SJSA1 (cell line): Measurements from ENCODE around the gene ZNF710. TPM values are rescaled to one million over a fixed set of nuclear protein-coding genes. Genes with fewer than 3 reads are reported as not detected.
A peak's percentile ranks its signal among the peaks of the same experiment; 100 is the strongest.

ENCODE experiments used
- DNase-seq, 2 experiments: peaks; one replicate each; pipeline ENCODE4 v3.0.0-alpha.2; 2015 to 2020; ENCODE audit warnings: low spot score in 2 of 2, low read depth in 1 of 2
- H3K27ac ChIP-seq: fragments of 250-450 bp; sonication (Bioruptor Pico); 2 replicates; pipeline ENCODE4 v1.5.1; 2020; ENCODE audit warnings: mild to moderate bottlenecking, moderate library complexity
- H3K27me3 ChIP-seq: fragments of 250-450 bp; sonication (Bioruptor Pico); replicated peaks from 2 replicates; pipeline ENCODE4 v1.5.1; 2020; ENCODE audit warnings: mild to moderate bottlenecking, moderate library complexity
- H3K36me3 ChIP-seq: fragments of 250-450 bp; sonication (Bioruptor Pico); 2 replicates; pipeline ENCODE4 v1.5.1; 2020; ENCODE audit warnings: mild to moderate bottlenecking
- H3K4me1 ChIP-seq: fragments of 250-450 bp; sonication (Bioruptor Pico); replicated peaks from 2 replicates; pipeline ENCODE4 v1.6.1; 2021; ENCODE audit warnings: mild to moderate bottlenecking
- H3K4me3 ChIP-seq: fragments of 250-450 bp; sonication (Bioruptor Pico); 2 replicates; pipeline ENCODE4 v1.5.1; 2020; ENCODE audit warnings: mild to moderate bottlenecking
- H3K9me3 ChIP-seq: fragments of 250-450 bp; sonication (Bioruptor Pico); replicated peaks from 2 replicates; pipeline ENCODE4 v1.5.1; 2020; ENCODE audit warnings: mild to moderate bottlenecking
- total RNA-seq: library from RNA; depleted of rRNA; stranded (reverse); fragments of >200 nt; shearing (Covaris generic); gene quantifications from 2 replicates; pipeline ENCODE4 v1.2.3, GENCODE V29; 2014

Gene ZNF710
- total RNA-seq, 1 experiment from 2014 or later = 7.3 TPM

DNA sequence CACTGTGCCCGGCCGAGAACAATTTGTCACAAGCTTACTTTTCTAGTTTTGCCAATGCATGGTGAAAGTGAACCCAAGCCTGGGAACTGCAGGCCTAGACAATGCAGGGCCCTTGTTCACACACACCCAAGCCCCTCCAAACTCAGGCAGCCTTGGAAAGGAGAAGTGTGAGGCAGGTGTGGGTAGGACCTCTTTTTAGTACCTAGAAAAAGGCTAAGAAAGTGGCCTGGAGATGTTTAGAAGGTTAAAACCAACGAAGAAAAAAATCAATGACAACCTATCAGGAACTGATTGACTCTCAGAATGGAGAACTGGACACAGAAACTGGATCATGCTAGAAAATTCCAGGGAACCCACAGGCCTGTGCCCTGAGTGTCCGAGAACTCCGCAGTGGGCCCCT lies 82.3 kb downstream of the ZNF710 start:
- H3K27ac ChIP-seq = no peak overlapping the region
- DNase-seq = no peak
- H3K4me1 ChIP-seq = no peaks in the 10 kb centered on the region
- H3K36me3 ChIP-seq = peaks cover 16% of the 10 kb centered on the region
- H3K27me3 ChIP-seq = no peaks in the 10 kb centered on the region
- no peak overlapping the region for H3K4me3 ChIP-seq
- no peaks in the 10 kb centered on the region for H3K9me3 ChIP-seq

DNA sequence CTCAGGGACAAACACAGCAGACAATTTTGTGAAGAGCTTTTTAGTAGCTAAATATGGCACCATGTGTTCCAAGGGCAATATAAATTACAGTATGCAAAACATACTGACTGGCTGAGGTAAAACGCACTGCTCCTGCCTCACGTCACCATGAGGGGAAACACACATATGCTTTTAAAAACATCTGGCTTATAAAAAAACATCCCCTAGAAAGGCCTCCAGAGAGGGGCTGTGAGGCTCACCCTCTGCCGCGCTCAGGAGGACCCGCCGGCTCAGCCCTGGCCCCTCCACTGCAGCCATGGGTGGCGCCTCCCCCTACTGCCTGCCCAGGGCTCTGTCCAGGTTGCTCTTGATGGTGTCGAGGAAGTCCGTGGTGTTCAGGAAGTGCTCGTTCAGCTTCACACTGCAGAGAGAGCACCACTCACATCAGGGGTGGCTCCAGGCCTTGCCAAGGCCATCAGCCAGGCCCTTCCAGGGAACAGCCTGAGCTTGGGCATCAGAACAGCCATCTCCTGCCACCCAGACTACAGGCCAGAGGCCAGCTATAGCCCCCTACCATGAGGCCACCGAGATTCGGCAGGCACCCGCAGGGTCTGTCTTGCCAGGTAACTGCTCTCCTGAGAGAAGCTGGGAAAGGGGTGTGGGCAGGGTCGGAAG lies 83.0 kb downstream of the ZNF710 start:
- H3K4me1 ChIP-seq = no peaks in the 10 kb centered on the region

DNA sequence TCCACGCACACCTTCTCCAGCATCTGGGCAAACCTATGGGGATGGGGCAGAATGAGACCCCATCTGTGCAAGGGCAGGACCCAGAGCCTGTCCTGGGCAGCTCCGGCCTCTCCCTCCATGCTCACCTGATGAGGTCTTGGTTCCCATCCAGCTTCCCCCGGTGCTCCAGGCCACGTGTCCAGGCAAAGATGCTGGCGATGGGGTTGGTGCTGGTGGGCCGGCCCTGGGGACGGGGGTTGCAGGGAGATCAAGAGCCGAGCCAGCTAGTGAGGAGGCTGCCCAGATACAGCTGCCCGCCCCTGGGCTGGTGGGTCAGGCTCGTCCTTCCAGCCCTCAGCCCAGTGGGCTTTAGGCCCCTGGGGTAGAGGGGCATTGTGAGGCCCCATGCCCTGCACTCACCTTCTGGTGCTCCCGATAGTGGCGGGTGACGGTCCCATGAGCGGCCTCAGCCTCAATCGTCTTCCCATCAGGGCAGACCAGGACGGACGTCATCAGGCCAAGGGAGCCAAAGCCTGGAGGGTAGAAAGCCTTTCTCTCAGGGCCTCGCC lies 83.8 kb downstream of the ZNF710 start:
- H3K27me3 ChIP-seq = no peaks in the 10 kb centered on the region
- H3K4me3 ChIP-seq = no peak overlapping the region
- H3K27ac ChIP-seq = no peak overlapping the region
- H3K36me3 ChIP-seq = peaks cover 16% of the 10 kb centered on the region
- no peaks in the 10 kb centered on the region for H3K4me1 ChIP-seq
- no peak for DNase-seq
- H3K9me3 ChIP-seq = no peaks in the 10 kb centered on the region

More for the DNA sequence above, 83.0 kb downstream of the ZNF710 start:
- Histone ChIP-seq H3K9me3 (no peaks in the 10 kb centered on the region), H3K27ac (no peak overlapping the region), H3K36me3 (peaks cover 16% of the 10 kb centered on the region), H3K4me3 (no peak overlapping the region), H3K27me3 (no peaks in the 10 kb centered on the region)
- DNase-seq = no peak

DNA sequence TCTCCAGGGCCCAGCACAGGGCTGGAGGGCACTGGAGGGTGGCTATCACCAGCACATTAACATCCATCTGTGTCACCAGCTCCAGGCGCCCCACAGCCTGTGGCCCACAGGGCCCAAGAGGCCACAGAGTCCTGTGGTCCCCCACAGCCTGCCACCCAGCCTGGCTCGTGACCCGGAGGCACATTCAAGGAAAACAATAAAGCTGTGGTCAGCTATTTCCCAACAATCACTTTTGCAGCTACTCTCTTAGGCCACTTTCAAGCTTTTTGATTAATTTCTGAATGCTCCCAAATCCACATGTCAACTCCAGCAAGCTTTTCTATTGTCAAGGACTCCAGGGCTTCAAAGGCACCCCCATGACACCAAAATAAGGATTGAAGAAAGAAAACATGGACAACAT lies 84.4 kb downstream of the ZNF710 start:
- H3K4me3 ChIP-seq = no peak overlapping the region
- DNase-seq = no peak
- H3K9me3 ChIP-seq = no peaks in the 10 kb centered on the region
- H3K36me3 ChIP-seq = peaks cover 16% of the 10 kb centered on the region
- no peaks in the 10 kb centered on the region for H3K27me3 ChIP-seq
- no peaks in the 10 kb centered on the region for H3K4me1 ChIP-seq
- H3K27ac ChIP-seq = no peak overlapping the region

DNA sequence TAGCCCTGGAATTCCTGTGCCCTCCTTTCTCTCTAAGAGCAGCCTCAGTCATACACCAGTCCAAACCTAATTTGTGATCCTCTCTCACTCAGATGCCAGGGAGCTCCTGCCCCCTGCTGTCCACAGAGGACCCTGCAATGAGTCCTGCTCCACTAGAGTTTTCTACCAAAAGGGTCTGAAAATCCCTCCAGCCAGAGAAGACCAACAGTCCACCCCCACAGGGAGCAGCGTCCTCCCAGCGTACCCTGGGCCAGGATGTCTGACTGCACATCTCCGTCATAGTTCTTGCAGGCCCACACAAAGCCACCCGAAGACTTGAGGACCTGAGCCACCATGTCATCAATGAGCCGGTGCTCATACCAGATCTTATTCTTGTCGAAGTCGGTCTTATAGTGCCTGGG lies 85.7 kb downstream of the ZNF710 start:
- Histone ChIP-seq H3K27ac (no peak overlapping the region), H3K27me3 (no peaks in the 10 kb centered on the region), H3K4me1 (no peaks in the 10 kb centered on the region), H3K36me3 (peaks cover 16% of the 10 kb centered on the region), H3K4me3 (no peak overlapping the region), H3K9me3 (no peaks in the 10 kb centered on the region)
- DNase-seq = peak in 1 of 2 experiments; percentile 33

DNA sequence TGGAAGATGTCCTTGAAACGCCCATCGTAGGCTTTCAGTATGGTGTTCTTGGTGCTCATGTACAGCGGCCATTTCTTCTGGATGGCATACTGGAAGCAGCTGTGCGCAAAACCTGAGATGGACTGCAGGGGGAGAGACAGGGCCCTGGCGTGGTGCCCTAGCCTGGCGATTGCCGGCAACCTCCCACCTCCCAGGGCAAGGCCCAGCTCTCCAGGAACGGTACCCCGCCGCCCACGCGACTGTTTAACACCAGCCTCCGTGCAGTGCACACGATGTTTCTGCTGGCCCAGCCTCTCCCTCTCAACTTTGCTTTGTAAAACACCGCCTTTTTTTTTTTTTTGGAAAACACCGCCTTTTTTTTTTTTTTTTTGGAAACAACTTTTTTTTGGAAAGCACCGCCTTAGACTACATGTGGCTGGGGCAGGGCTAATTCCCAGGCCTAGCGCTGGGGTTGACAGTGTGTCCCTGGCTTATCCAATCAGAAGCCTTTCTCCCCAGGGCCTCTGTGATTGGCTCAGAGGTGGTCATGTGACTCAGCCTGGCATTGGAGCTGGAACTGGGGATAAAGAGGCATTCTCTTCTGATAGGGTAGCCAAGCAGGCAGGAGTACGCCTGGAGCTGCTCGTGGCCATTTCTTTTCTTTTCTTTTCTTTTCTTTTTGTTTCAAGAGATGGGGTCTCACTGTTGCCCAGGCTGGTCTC lies 86.5 kb downstream of the ZNF710 start:
- H3K36me3 ChIP-seq = peaks cover 16% of the 10 kb centered on the region
- H3K27ac ChIP-seq = no peak overlapping the region
- no peak overlapping the region for H3K4me3 ChIP-seq
- H3K9me3 ChIP-seq = no peaks in the 10 kb centered on the region
- no peaks in the 10 kb centered on the region for H3K4me1 ChIP-seq
- H3K27me3 ChIP-seq = no peaks in the 10 kb centered on the region
- DNase-seq = no peak

DNA sequence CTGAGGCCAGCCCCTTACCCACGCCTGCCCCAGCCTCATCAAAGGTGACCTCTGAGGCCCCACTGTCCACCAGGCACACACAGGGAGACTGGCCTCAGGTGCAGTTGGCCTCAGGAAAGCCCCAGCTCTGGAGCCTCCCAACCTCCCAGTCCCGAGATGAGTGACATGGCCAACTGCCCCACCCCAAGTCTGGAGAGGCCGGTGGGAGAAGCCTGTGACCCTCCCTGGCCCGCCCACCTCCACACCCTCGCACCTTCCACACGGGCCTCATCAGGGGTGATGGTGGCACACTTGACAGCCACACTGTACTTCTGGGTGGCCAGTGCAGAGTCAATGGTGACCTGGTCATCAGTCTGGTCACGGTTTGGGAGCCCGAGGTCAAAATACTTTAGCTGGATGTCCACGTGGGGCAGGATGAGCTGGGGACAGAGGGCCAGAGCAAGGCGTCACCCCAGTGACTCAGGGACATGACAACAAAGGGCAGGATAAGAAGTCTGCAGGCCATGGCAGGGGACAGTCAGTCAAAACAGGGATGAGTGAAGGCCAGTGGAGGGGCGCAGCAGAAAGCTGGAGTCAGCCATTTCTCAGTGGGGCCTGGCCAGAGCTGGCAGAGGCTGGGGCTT lies 89.2 kb downstream of the ZNF710 start:
- peaks cover 6% of the 10 kb centered on the region for H3K36me3 ChIP-seq
- no peaks in the 10 kb centered on the region for H3K9me3 ChIP-seq
- DNase-seq = no peak
- H3K27me3 ChIP-seq = no peaks in the 10 kb centered on the region
- no peak overlapping the region for H3K27ac ChIP-seq
- H3K4me3 ChIP-seq = no peak overlapping the region
- no peaks in the 10 kb centered on the region for H3K4me1 ChIP-seq

DNA sequence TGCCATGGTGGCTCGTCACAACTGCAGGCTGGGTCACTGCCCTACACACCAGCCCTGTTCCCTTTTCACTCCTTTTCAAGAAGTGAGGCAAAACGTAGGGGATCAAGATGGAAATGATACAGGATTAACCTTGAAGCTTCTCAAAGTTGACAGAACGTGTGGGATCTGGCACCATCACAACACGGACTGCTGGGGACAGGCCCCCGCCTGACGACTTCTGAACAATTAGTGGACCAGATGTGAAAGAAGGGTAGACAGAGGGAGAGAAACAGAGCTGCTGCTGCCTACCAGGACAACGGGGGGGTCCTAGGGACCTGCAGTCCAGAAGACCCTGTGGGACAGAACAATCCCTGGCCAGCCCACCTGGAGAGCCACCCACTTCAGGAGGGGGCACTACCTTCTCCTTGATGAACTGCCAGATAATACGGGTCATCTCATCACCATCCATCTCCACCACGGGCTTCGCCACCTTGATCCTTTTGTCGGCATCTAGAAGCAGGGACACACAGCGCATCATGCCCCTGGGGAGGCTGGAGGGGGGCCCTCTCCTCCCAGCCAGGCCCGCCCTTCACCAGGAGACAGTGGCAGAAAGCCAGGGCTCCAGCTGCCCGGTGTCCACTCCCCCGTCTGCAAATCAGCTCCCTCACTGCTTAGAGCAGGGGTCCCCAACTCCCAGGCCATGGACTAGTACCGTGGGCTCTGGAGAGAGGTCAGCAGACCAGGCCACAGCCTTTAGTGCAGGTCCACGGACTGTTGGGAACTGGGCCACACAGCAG lies 90.2 kb downstream of the ZNF710 start:
- H3K27ac ChIP-seq = no peak overlapping the region
- no peak for DNase-seq
- H3K9me3 ChIP-seq = no peaks in the 10 kb centered on the region
- no peaks in the 10 kb centered on the region for H3K4me1 ChIP-seq
- no peak overlapping the region for H3K4me3 ChIP-seq
- peaks cover 6% of the 10 kb centered on the region for H3K36me3 ChIP-seq
- no peaks in the 10 kb centered on the region for H3K27me3 ChIP-seq

DNA sequence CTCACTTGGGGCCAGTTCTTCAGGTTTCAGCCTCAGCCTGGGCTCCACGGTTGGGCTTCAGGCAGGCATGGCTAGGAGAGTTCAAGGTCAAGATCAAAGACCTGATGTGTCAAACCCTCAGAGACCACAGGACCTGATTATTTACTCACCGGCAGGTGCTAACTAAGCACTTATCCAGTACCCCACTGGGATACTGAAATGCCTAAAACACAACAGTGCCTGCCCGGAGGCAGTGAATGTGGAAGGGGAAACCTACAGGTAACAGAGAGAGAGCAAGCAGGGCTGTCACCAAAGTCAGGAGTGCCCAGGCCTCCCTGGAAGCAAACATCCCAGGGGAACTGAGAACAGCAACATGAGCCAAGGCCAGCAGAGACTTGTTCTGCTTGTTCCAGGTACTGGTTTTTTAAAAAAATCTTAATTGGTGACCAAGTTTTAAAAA lies 94.4 kb downstream of the ZNF710 start:
- peaks cover 5% of the 10 kb centered on the region for H3K4me1 ChIP-seq
- no peak overlapping the region for H3K4me3 ChIP-seq
- no peak for DNase-seq
- H3K27me3 ChIP-seq = no peaks in the 10 kb centered on the region
- H3K27ac ChIP-seq = no peak overlapping the region
- no peaks in the 10 kb centered on the region for H3K9me3 ChIP-seq
- H3K36me3 ChIP-seq = no peaks in the 10 kb centered on the region

DNA sequence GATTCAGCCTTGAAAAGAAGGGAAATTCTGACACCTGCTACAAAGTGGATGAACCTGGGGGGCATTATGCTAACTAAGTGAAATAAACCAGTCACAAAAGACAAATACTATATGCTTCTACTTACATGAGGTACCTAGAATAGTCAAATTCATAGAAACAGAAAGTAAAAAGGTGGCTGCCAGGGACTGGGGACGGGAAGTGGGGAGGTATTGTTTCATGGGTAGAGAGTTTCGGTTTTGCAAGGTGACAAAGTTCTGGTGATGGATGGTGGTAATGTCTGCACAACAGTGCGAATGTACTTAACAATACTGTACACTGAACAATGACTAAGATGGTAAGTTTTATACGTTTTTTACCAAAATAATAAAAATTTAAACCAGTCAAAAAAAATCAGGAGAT lies 96.4 kb downstream of the ZNF710 start:
- DNase-seq = no peak
- no peak overlapping the region for H3K27ac ChIP-seq
- H3K9me3 ChIP-seq = peaks cover 4% of the 10 kb centered on the region; the same call in 1 of the 2 replicates
- peaks cover 19% of the 10 kb centered on the region for H3K4me1 ChIP-seq
- peaks cover 6% of the 10 kb centered on the region for H3K36me3 ChIP-seq
- H3K27me3 ChIP-seq = no peaks in the 10 kb centered on the region
- no peak overlapping the region for H3K4me3 ChIP-seq

DNA sequence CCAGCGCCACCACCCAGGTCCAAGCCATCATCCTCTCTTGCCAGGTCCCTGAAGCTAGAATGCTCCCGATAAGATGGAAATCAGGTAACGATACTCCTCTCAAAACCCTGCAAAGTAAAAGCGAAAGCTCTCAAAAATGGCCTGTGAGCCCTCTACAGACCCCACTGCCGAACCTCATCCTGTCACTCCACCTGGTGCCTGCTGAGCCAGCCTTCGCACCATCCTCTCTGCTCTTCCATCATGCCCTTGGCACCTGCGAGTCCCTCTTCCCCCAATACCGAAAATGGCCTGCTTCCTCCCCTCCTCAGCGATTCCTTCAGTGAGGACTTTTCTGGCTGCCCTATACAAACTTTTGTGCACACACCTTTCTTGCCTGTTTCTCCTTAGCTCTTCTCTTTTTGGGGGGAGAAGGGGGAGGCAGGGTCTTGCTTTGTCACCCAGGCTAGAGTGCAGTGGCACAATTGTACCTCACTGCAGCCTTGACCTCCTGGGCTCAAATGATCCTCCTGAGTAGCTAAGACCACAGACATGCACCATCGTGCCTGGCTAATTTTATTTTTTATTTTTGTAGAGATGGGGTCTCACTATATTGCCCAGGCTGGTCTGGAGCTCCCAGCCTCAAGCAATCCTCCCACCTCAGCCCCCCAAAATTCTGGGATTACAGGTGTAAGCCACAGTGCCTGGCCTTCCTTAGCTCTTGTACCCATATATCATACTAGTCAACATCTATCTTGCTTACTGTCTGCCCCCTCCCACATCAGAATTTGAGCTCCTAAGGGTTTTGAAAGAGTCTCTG lies 98.1 kb downstream of the ZNF710 start:
- no peak for DNase-seq
- Histone ChIP-seq H3K27me3 (no peaks in the 10 kb centered on the region), H3K27ac (no peak overlapping the region), H3K4me3 (no peak overlapping the region), H3K36me3 (peaks cover 6% of the 10 kb centered on the region), H3K4me1 (peaks cover 26% of the 10 kb centered on the region), H3K9me3 (peaks cover 4% of the 10 kb centered on the region; the same call in 1 of the 2 replicates)

DNA sequence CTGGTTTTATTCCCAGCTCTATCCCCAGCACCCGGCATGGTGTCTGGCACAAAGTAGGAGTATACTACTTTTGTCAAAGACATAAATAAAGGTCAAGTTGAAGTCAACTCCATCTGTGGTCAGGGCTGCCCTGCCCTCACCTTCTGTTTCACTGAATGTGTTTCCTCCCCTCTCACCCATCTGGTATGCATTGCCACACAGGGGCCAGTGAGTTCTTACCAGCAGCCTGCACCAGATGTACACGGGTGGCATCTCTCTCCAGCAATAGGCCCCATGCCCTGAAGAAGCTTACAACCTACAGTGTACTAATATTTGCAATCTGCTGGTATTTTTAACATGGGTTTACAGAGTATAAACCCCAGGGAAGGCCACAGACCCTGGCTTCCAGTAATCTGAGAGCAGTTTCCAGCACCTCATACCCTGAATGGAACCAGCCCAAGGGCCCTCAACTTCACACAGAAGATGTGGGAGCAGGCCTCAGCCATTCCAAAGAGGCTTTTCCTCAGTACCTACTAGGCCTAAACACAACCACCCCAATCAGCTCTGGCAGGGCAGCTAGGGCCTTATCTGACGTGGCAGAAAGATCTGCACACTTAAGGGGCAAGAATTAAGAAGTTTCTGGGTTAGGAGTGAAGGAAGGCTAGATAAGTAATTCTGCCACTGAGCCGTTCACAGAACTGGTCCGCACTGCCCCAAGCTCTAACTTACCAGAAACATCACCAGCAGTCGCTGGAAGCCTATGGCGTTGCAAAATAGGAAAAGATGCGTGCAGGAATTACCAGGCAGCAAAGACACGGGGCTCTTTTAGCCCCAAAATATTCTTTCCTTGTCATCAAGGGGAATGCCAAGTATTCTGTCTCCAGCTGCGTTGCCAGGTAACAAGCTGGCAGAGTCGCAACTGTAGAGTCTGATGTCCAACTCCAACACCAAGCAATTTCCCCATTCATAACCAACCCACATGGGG lies 99.0 kb downstream of the ZNF710 start:
- Histone ChIP-seq H3K4me3 (no peak overlapping the region), H3K27ac (no peak overlapping the region), H3K27me3 (no peaks in the 10 kb centered on the region), H3K9me3 (peaks cover 4% of the 10 kb centered on the region; the same call in 1 of the 2 replicates), H3K4me1 (peaks cover 26% of the 10 kb centered on the region), H3K36me3 (peaks cover 6% of the 10 kb centered on the region)
- no peak for DNase-seq
